ENCODE results near the gene TRAPPC6A.

DNA sequence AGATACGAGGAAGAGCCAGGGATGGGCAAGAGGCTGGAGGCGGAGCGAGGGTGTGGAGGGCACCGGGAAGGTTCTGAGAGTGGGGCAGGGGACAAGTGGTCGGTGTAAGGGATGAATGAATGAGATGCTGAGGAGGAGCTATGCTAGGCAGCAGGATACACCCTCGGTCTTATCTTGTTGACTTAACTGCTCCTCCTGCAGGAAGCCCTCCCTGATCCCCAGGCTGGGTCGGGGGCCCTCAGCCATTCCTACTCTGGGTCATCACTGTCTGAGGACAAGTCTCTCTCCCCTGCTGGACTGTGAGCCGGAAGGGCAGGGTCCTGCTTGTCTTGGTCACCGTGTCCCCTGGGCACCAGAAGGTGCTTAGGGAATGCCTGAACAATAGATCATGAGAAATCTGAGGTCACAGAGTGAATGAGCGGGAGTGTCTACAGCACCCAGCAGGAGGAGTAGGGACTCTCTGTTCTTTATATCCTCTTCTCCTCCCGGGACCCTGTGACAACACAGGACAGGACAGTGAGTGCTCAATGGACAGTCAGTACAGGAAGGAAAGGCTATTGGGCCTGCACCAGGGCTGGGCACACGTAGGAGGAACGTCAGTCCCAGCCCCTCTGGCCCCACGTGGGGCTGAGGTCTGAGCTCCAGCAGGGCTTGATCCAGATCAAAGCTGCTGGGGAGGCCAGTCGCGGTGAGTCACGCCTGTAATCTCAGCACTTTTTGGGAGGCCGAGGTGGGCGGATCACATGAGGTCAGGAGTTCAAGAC is 23.8 kb downstream of the TRAPPC6A start:
- TF ChIP-seq CTCF (IDR thresholded peaks at IDR 0.05) (no peak), POLR2A (IDR thresholded peaks at IDR 0.05) (no peak)

Data from ovary (tissue), 3 donors.